GM19193 (cell line): ENCODE results near the gene LARP1.

Experiments used
- POLR2A ChIP-seq: IDR thresholded peaks from 4 replicates; pipeline ENCODE4 v1.6.1; 2011; ENCODE audit not compliant: insufficient read depth, insufficient read length; ENCODE audit errors: extremely low read depth

LARP1 gene

DNA sequence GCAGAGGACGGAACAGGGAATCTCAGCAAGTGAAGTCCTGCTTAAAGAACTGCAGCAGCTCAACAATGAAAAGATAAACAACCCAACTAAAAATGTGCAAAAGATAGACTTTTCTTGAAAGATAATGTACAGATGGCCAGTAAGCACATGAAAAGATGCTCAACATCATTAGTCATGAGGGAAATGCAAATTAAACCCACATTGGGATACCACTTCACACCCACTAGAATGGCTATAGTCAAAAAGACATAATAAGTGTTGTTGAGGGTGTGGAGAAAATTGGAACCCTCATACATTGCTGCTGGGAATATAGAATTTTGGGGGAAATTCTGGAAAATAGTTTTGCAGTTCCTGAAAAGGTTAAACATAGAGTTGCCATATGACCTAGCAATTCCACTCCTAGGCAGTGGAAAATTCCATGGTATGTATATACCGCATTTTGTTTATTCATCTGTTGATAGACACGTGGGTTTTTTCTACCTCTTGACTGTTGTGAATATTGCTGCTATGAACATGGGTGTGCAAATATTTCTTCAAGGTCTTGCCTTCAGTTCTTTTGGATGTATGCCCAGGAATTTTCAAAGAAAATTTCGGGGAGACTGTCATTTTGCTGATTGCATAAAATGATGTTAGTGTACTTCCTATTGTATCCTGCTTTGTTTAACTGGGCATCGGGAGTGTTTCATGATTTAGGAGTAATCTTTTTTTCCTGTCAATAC, 110.4 kb downstream of the LARP1 start:
- no peak for TF ChIP-seq POLR2A

DNA sequence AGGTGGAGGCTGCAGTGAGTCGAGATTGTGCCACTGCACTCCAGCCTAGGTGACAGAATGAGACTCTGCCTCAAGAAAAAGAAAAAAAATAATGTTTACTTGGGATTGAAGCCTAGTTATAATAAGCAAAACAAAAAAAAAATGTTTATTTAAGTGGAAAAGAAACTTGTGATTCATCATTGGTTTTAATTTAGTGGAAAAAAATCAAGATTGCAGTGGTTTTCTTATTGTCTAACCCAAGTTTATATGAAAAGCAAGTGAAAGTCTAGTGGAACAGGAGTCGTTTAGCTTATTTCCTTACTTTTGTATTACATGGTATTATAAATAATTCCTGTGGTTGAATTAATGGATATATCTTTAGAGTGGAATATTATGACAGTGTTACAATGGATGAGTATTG, 111.7 kb downstream of the LARP1 start:
- no peak for TF ChIP-seq POLR2A
